Endodermal cell (in vitro differentiated cells): Measurements from ENCODE around the gene ZFX. TPM values are rescaled to one million over a fixed set of nuclear protein-coding genes. Genes with fewer than 3 reads are reported as not detected.

ENCODE experiments used
- DNase-seq: peaks from one replicate; pipeline ENCODE4 v3.0.0-alpha.2; 2017
- H3K27ac ChIP-seq: 2 replicates; pipeline ENCODE4 v1.5.1; 2013; ENCODE audit warnings: mild to moderate bottlenecking, low read depth, low read length, moderate library complexity
- H3K27me3 ChIP-seq: 2 replicates; pipeline ENCODE4 v1.6.1; 2013; ENCODE audit warnings: mild to moderate bottlenecking, low read length, moderate library complexity; ENCODE audit not compliant: insufficient read depth, control insufficient read depth, poor library complexity, severe bottlenecking
- H3K36me3 ChIP-seq: 2 replicates; pipeline ENCODE4 v1.7.0; 2013; ENCODE audit warnings: mild to moderate bottlenecking, low read length, moderate library complexity; ENCODE audit not compliant: control insufficient read depth, insufficient read depth
- H3K4me1 ChIP-seq: one replicate; pipeline ENCODE4 v1.7.0; 2013; ENCODE audit warnings: low read length; ENCODE audit not compliant: control insufficient read depth, insufficient read depth
- H3K4me3 ChIP-seq: 2 replicates; pipeline ENCODE4 v1.5.1; 2013; ENCODE audit warnings: mild to moderate bottlenecking, low read length, moderate library complexity
- H3K9ac ChIP-seq: 2 replicates; pipeline ENCODE4 v1.6.1; 2013; ENCODE audit warnings: mild to moderate bottlenecking, low read length, moderate library complexity; ENCODE audit not compliant: poor library complexity, severe bottlenecking; ENCODE audit errors: extremely low read depth
- H3K9me3 ChIP-seq: 2 replicates; pipeline ENCODE4 v1.6.1; 2013; ENCODE audit warnings: mild to moderate bottlenecking, low read length, moderate library complexity; ENCODE audit not compliant: control insufficient read depth
- H3K27ac Mint-ChIP-seq: 2 replicates; pipeline ENCODE4 v1.8.0; 2020; ENCODE audit warnings: mixed read lengths
- H3K27me3 Mint-ChIP-seq: 2 replicates; pipeline ENCODE4 v1.8.0; 2021; ENCODE audit warnings: mild to moderate bottlenecking, mixed read lengths; ENCODE audit not compliant: insufficient read depth
- H3K36me3 Mint-ChIP-seq: 2 replicates; pipeline ENCODE4 v1.8.0; 2020; ENCODE audit warnings: low read depth, mixed read lengths
- H3K4me1 Mint-ChIP-seq: 2 replicates; pipeline ENCODE4 v1.8.0; 2020; ENCODE audit warnings: mixed read lengths
- H3K4me3 Mint-ChIP-seq: 2 replicates; pipeline ENCODE4 v1.8.0; 2020; ENCODE audit warnings: mild to moderate bottlenecking, moderate library complexity, mixed read lengths
- H3K9me3 Mint-ChIP-seq: 2 replicates; pipeline ENCODE4 v1.8.0; 2020; ENCODE audit warnings: mild to moderate bottlenecking, mixed read lengths
- CTCF ChIP-seq: fragments of 200-600 bp; sonication (generic); conservative IDR thresholded peaks from 2 replicates; pipeline ENCODE4 v1.5.0; 2021; ENCODE audit warnings: antibody characterized with exemption, mild to moderate bottlenecking
- WGBS, 2 experiments: methylation state at CpG; one replicate each; pipeline versions ENCODE4 v1.1.5 to v1.1.7; 2013; ENCODE audit warnings: missing lambda C conversion rate in 2 of 2, mixed read lengths in 1 of 2; ENCODE audit not compliant: insufficient coverage in 1 of 2, insufficient read length in 1 of 2; 5-methylcytosine and 5-hydroxymethylcytosine counted together
- total RNA-seq, 2 donors: library from RNA; stranded (reverse); fragmentation: NEBNext Ultra II Directional in 1 of 2; extraction: Animal tissue kit (Norgen Biotek cat#: 25700) in 1 of 2; gene quantifications; 2 replicates in 1 of 2; 3 replicates in 1 of 2; pipeline ENCODE4 v1.2.1, GENCODE V29; 2021

Gene ZFX
- total RNA-seq, 2 donors from 2014 or later, result 20.3 to 51.0 TPM

- Histone ChIP-seq H3K9ac (no peak overlapping the region), H3K27me3 (no peaks in the 10 kb centered on the region), H3K27ac (no peak overlapping the region), H3K4me3 (no peak overlapping the region), H3K9me3 (no peaks in the 10 kb centered on the region), H3K36me3 (no peaks in the 10 kb centered on the region), H3K4me1 (no peaks in the 10 kb centered on the region)
- 79% methylated on average over 3 of the region's 3 CpGs; no CpG with 5 or more reads in 1 of the 2 experiments for WGBS, 2 experiments
- no peak for TF ChIP-seq CTCF
- DNase-seq, result no peak
- no peaks in the 10 kb centered on the region for H3K4me1 Mint-ChIP-seq
- H3K4me3 Mint-ChIP-seq, result no peak overlapping the region
- no peak overlapping the region for H3K27ac Mint-ChIP-seq
- H3K27me3 Mint-ChIP-seq, result no peaks in the 10 kb centered on the region
- H3K36me3 Mint-ChIP-seq, result no peaks in the 10 kb centered on the region
- H3K9me3 Mint-ChIP-seq, result no peaks in the 10 kb centered on the region
Observed at GRCh38 chrX:24253030-24253429, 103.5 kb downstream of the ZFX start.

- Mint-ChIP-seq H3K4me3 (no peak overlapping the region), H3K4me1 (no peaks in the 10 kb centered on the region), H3K36me3 (no peaks in the 10 kb centered on the region), H3K27me3 (no peaks in the 10 kb centered on the region), H3K9me3 (no peaks in the 10 kb centered on the region), H3K27ac (no peak overlapping the region)
- Histone ChIP-seq H3K9ac (no peak overlapping the region), H3K4me1 (no peaks in the 10 kb centered on the region), H3K36me3 (no peaks in the 10 kb centered on the region), H3K27me3 (no peaks in the 10 kb centered on the region), H3K9me3 (no peaks in the 10 kb centered on the region), H3K4me3 (no peak overlapping the region), H3K27ac (no peak overlapping the region)
- WGBS, 2 experiments, result 82 to 100% methylated on average over 1 of the region's 1 CpG
- no peak for TF ChIP-seq CTCF
- DNase-seq, result no peak
Observed at GRCh38 chrX:24253469-24253868, 103.9 kb downstream of the ZFX start.

GRCh38 chrX:24257011-24257410 lies 107.5 kb downstream of the ZFX start:
- Histone ChIP-seq H3K27ac (no peak overlapping the region), H3K4me1 (no peaks in the 10 kb centered on the region), H3K9ac (no peak overlapping the region), H3K27me3 (no peaks in the 10 kb centered on the region), H3K9me3 (no peaks in the 10 kb centered on the region), H3K4me3 (no peak overlapping the region), H3K36me3 (no peaks in the 10 kb centered on the region)
- no peak overlapping the region for H3K27ac Mint-ChIP-seq
- DNase-seq, result no peak
- H3K36me3 Mint-ChIP-seq, result no peaks in the 10 kb centered on the region
- H3K27me3 Mint-ChIP-seq, result no peaks in the 10 kb centered on the region
- H3K4me1 Mint-ChIP-seq, result peaks cover 6% of the 10 kb centered on the region
- H3K9me3 Mint-ChIP-seq, result peaks cover 4% of the 10 kb centered on the region
- WGBS, 2 experiments, result no CpG with 5 or more reads among the region's 1 CpG
- TF ChIP-seq CTCF, result no peak
- H3K4me3 Mint-ChIP-seq, result no peak overlapping the region
